Right lobe of liver (tissue), 6 donors: Measurements from ENCODE around the gene NTHL1. TPM values are rescaled to one million over a fixed set of nuclear protein-coding genes. Genes with fewer than 3 reads are reported as not detected.

Source experiments
- ATAC-seq, 4 donors: fragments of 200-7000 bp; cut with Tn5 transposase; one replicate each; pipeline ENCODE4 v1.9.1; 2020; ENCODE audit warnings: mild to moderate bottlenecking in 4 of 4, moderate library complexity in 4 of 4
- DNase-seq, 3 donors: peaks; one replicate each; pipeline ENCODE4 v3.0.0-alpha.2; 2020
- H3K27ac ChIP-seq, 3 donors: fragments of 200-600 bp; one replicate each; pipeline ENCODE4 v1.8.0; 2022
- H3K27me3 ChIP-seq, 2 donors: fragments of 200-600 bp; one replicate each; pipeline ENCODE4 v1.8.0; 2022
- H3K36me3 ChIP-seq, 4 donors: fragments of 200-600 bp; sonication (generic) in 1 of 4; one replicate each; pipeline versions ENCODE4 v1.5.1 to v1.8.0; 2017 to 2022; ENCODE audit warnings: control low read depth in 1 of 4
- H3K4me1 ChIP-seq, 4 donors: fragments of 200-600 bp; sonication (generic) in 1 of 4; one replicate each; pipeline versions ENCODE4 v1.5.1 to v1.8.0; 2017 to 2022; ENCODE audit warnings: control low read depth in 1 of 4
- H3K4me3 ChIP-seq, 3 donors: fragments of 200-600 bp; one replicate each; pipeline ENCODE4 v1.8.0; 2022
- H3K9me3 ChIP-seq, 4 donors: fragments of 200-600 bp; sonication (generic) in 1 of 4; one replicate each; pipeline versions ENCODE4 v1.5.1 to v1.8.0; 2017 to 2022; ENCODE audit warnings: control low read depth in 1 of 4
- POLR2A ChIP-seq: fragments of 450-650 bp; IDR thresholded peaks from one replicate; pipeline ENCODE4 v1.6.1; 2017; ENCODE audit warnings: antibody characterized with exemption, mild to moderate bottlenecking
- WGBS: methylation state at CpG from one replicate; pipeline ENCODE4 v1.1.6; 2018; ENCODE audit warnings: low coverage, low lambda C conversion rate; ENCODE audit not compliant: insufficient coverage; ENCODE audit errors: missing lambda C conversion rate; 5-methylcytosine and 5-hydroxymethylcytosine counted together
- intact Hi-C, 2 donors: fragments of 100-400 bp; cut with DNase I; formaldehyde crosslinking; loops; one replicate each; pipeline versions ENCODE4 v1.11.2 to v1.14.1; 2022
- total RNA-seq, 6 experiments: library from RNA; depleted of rRNA in 2 of 6; stranded (reverse); fragments of >200 nt in 2 of 6; fragmentation: NEBNext Ultra II Directional in 3 of 6; extraction: Animal tissue kit (Norgen Biotek cat#: 25700) in 3 of 6; gene quantifications; one replicate each; pipeline versions ENCODE4 v1.1.0 to v1.2.4, GENCODE V29; 2016 to 2023
- TF ChIP-seq, protein P1 (sequence below), 4 donors: fragments of 200-600 bp in 3 of 4; fragments of 450-650 bp in 1 of 4; IDR thresholded peaks; one replicate each; pipeline versions ENCODE4 v1.5.1 to v1.8.0; 2016 to 2022; ENCODE audit warnings: antibody characterized with exemption in 4 of 4, mild to moderate bottlenecking in 2 of 4
- donor health status: DM: no; HTN: yes; CAD: no.
- donor health status: DM: no; HTN: no; CAD: no.
- donor health status: DM: no; HTN: no; CAD: no.
- donor health status: DM: no; HTN: yes; CAD: no.
- donor health status: DM: no; HTN: yes; CAD: no.

NTHL1 gene
- total RNA-seq, 6 experiments from 2014 or later = 12.0 to 127 (median 42.6) TPM

DNA sequence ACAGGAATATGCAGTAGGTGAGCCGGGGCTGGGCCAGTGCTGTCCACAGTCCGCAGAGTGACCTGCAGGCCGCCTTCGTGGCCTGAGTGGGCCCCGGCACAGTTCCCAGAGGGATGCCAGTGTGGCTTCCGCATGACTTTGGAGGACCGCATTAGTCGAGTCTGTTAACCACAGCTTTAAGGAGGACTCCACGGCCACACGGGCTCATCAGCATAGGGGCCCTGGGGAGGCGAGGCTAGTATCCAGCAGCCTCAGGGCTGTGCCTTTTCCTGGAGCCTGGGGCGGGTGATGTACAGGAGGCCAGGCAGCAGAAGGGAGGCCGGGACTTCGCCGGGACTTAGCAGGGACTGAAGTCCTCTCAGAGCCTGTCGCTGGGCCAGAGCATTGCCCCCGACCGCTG lies 13.4 kb upstream of the NTHL1 start:
- no peak overlapping the region for H3K27ac ChIP-seq
- H3K4me3 ChIP-seq = no peak overlapping the region
- no peak for TF ChIP-seq POLR2A
- TF ChIP-seq, protein P1, sequence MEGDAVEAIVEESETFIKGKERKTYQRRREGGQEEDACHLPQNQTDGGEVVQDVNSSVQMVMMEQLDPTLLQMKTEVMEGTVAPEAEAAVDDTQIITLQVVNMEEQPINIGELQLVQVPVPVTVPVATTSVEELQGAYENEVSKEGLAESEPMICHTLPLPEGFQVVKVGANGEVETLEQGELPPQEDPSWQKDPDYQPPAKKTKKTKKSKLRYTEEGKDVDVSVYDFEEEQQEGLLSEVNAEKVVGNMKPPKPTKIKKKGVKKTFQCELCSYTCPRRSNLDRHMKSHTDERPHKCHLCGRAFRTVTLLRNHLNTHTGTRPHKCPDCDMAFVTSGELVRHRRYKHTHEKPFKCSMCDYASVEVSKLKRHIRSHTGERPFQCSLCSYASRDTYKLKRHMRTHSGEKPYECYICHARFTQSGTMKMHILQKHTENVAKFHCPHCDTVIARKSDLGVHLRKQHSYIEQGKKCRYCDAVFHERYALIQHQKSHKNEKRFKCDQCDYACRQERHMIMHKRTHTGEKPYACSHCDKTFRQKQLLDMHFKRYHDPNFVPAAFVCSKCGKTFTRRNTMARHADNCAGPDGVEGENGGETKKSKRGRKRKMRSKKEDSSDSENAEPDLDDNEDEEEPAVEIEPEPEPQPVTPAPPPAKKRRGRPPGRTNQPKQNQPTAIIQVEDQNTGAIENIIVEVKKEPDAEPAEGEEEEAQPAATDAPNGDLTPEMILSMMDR (IDR thresholded peaks at IDR 0.05) = no peak
- H3K4me1 ChIP-seq = peaks cover 0 to 8% (median 4%) of the 10 kb centered on the region in 4 donors
- DNase-seq (no peak), ATAC-seq (no peak)
- intact Hi-C loops = loop anchor here in 1 of 2 donors (5.0 kb wide), 1 partner anchor 44 kb away; the partner anchor contains the start of gene NPW
- no peaks in the 10 kb centered on the region for H3K27me3 ChIP-seq
- no peaks in the 10 kb centered on the region for H3K9me3 ChIP-seq
- H3K36me3 ChIP-seq = peaks cover 0 to 45% (median 8%) of the 10 kb centered on the region in 4 donors
- WGBS = no CpG with 5 or more reads among the region's 18 CpGs

DNA sequence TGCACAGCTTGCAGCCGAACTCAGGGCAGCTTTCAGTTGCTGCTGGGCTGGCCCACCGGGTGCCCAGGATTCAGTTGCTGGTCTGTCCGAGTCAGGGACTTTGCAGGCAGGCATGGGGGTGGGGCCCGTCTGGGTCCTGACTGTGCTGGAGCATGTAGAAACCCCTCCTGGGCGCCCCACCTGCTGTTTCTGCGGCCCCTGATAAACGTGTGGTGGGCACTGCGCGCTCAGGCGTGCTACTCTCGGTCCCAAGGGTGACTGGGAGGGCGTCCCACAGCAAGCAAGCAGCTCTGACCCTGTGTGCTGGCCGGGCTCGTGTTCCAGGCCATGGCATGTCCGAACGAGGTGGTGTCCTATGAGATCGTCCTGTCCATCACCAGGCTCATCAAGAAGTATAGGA lies 12.7 kb upstream of the NTHL1 start:
- Histone ChIP-seq H3K4me1 (peaks cover 0 to 8% (median 4%) of the 10 kb centered on the region in 4 donors), H3K27me3 (no peaks in the 10 kb centered on the region), H3K9me3 (no peaks in the 10 kb centered on the region), H3K27ac (no peak overlapping the region), H3K36me3 (peaks cover 0 to 38% (median 4%) of the 10 kb centered on the region in 4 donors), H3K4me3 (no peak overlapping the region)
- intact Hi-C loops = loop anchor here in 1 of 2 donors (5.0 kb wide), 1 partner anchor 43 kb away; the partner anchor contains the start of gene NPW
- no peak for ATAC-seq
- TF ChIP-seq, protein P1 (IDR thresholded peaks at IDR 0.05) = no peak
- TF ChIP-seq POLR2A = no peak
- DNase-seq = no peak
- WGBS = 89% methylated on average over 5 of the region's 17 CpGs

DNA sequence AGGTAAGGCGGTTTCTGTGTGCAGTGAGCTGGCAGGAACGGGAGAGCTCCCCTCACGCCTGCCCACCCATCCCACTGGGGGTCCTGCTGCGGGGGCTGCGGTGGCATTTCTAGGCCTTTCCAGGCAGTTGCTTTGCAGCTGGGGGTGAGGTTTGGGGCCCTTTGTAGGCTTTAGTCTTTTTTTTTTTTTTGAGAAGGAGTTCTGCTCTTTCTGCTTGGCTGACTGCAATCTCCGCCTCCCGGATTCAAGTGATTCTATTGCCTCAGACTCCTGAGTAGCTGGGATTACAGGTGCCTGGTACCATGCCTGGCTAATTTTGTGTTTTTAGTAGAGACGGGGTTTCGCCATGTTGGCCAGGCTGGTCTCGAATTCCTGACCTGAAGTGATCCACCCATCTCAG lies 11.2 kb upstream of the NTHL1 start:
- H3K4me3 ChIP-seq = no peak overlapping the region
- peaks cover 0 to 43% (median 4%) of the 10 kb centered on the region in 4 donors for H3K36me3 ChIP-seq
- peaks cover 0 to 1% (median 0%) of the 10 kb centered on the region in 4 donors for H3K4me1 ChIP-seq
- no peaks in the 10 kb centered on the region for H3K9me3 ChIP-seq
- DNase-seq (no peak), ATAC-seq (no peak)
- H3K27ac ChIP-seq = no peak overlapping the region
- 100% methylated on average over 3 of the region's 10 CpGs for WGBS
- H3K27me3 ChIP-seq = no peaks in the 10 kb centered on the region
- intact Hi-C loops = no loop called here
- TF ChIP-seq, protein P1 (IDR thresholded peaks at IDR 0.05) = no peak
- no peak for TF ChIP-seq POLR2A

DNA sequence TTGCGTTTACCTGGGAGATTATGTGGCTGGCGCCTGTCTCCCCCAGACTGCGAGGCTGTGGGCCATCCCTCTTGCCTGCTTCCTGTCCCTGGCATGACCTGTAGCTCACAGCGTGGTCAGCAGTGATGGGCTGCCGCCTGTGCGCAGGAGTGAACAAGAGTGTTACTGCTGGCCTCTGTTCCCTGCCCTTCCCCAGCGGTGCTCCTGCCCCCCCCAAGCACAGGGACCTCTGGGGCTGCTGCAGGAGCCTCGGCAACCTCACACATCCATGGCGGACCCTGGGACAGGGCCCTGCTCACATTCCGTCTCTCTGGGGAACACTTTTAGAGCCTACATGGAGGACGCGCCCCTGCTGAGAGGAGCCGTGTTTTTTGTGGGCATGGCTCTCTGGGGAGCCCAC lies 10.8 kb upstream of the NTHL1 start:
- Histone ChIP-seq H3K4me3 (no peak overlapping the region), H3K27me3 (no peaks in the 10 kb centered on the region), H3K9me3 (no peaks in the 10 kb centered on the region), H3K4me1 (no peaks in the 10 kb centered on the region), H3K36me3 (peaks cover 0 to 45% (median 4%) of the 10 kb centered on the region in 4 donors), H3K27ac (no peak overlapping the region)
- ATAC-seq (no peak), DNase-seq (no peak)
- intact Hi-C loops = no loop called here
- TF ChIP-seq POLR2A = no peak
- TF ChIP-seq, protein P1 (IDR thresholded peaks at IDR 0.05) = no peak
- 88% methylated on average over 4 of the region's 13 CpGs for WGBS
